ENCODE data around the gene DDX20.

Gene DDX20

DNA sequence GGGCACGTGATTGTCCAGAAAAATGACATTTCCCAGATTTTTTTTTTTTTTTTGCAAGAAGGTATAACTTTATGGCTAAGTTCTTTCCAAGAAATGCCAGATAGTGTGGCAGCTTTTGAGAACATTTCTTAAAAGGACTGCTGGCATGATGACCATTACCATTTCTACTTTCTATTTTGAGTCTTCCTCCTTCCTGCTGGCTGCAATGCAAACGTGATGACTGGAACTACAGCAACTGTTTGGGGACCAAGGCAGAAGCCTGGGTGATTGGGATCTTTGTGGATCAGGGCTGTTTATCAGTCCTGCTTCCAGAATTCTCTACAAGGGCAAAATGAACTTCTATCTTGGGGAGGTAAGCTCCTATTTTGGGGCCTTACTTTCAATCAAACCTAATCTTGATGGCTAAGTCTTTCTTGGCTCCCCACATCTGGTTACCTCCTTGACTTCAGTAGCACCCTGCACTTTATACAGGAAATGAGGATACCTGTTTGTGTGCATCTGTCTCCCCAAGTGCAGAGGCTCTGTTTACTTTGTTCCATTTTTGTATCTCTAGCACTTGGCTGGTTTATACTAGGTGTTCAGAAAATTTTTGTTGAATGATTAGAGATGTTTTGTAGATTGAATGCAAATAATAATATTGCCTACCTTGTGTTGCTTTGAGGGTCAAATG lies 3.7 kb upstream of the DDX20 start:
- DNase-seq, result no peak

DNA sequence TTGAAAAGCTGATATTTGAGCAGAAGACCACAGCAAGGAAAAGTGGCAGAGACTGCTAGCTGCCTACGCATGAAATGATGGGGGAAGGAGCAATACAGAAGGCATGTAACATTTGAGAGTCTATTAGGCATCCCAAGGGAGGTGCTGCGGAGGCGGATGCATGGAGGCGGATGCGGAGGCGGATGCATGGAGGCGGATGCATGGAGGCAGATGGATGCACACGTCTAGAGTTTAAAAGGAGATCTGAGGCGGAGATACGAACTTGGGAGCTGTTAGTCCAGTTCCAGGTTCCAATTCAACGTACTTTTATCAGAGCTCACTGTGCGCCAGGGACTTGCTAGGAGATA lies 744 bp upstream of the DDX20 start:
- no peak for DNase-seq

DNA sequence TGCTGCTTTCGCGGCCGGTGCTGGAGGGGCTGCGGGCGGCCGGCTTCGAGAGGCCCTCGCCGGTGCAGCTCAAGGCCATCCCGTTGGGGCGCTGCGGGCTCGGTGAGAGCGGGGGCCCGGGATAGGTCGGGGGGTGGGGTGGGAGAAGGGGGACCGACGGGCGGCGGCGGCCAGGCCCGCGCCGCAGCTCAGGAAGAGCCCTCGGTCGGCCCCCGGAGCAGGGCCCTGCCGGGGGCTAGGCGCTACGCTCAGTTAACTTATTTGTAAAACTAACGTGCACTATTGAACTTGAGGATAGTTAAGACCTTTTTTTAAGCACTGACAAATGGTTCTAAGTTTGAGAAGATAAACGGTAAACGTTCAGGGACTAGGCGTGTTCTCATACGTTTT lies 418 bp downstream of the DDX20 start:
- no peak for DNase-seq

DNA sequence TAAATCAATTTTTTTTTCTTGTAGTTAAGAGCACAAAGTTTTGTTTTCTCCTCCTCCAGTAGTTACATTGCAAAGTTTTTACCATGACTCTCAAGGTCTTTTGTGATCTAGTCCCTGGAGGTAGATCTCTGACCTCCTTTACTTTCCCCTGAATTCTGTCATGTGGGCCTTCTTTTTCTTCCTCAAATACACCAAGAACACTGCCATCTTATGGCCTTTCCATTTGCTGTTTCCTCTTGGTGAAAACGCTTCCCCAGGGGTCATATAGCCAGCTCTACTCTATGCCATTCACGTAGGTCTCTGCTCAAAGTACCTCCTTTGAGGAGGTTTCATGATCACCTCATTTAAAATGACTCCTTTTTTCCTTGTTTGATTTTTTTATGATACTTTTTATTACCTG lies 2.7 kb downstream of the DDX20 start:
- DNase-seq, result no peak

DNA sequence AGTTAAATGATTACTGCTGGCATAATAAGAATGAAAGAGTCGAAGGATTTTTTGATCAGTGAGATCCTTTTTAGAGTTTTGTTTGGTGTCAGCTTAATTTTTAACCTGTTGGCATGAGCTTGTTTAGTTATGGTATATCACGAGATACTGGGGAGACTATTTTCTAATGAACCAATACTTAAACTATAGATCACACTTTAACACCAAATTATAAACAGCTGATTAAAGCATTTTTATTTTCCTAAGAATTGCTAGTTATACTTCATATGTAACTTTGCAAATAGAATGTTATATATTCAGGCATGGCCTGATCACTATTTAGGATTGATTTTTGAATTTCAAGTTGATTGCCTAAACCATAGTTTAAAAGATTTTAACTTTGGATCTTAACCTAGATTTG lies 6.0 kb downstream of the DDX20 start:
- no peak for DNase-seq

DNA sequence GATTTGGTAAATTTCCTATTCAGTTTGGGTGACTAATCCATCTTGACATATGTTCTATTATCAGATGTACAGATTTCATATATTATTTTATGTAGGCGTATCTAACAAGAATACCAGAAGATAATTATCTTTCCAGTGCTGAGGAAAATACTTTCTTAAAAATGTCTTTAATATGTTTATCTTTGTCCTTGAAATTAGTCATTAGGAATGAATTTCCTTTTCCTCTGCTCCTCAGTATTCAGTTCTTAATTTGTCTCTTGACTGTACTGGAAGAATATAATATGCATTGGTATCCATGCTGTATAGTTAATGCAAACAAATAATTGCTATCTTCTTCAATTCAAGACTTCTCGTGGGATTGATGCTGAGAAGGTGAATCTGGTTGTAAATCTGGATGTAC lies 6.6 kb downstream of the DDX20 start:
- DNase-seq, result no peak

DNA sequence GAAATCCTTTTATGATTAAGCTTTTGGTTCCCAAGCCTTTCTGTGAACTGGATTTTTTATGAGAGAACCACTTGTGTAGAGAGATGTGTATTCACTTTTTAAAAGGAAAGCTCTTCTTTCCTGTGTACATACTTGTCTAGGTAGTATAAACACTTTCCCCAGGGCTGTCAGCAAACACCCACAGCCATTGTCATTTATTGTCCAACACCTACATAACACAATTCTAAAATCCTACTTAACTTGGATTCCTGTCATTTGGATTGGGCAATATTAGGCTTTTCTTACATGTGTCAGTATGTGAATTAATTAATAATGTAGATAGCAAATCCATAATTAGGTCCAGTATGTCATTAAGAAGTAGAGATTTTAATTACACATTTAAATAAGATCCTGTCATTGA lies 12.3 kb downstream of the DDX20 start:
- DNase-seq, result no peak

DNA sequence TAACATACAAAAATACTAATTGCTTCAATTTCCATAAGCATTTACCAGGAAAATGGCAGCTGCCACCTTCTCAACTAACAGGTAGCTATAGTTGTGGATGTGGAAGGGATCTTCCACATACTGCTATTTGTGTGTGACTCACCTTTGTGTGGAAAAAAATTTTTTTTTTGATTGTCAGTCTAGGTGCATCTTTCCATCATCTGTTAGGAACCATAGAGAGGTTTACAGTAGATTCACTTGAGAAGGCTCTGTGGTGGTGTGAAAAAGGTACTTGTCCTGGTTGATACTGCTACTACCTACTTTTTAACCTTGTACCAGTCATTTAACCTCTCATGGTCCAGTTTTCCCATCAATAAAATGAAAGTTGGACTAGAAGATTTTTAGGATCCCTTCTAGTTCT lies 12.9 kb downstream of the DDX20 start:
- DNase-seq, result no peak

DNA sequence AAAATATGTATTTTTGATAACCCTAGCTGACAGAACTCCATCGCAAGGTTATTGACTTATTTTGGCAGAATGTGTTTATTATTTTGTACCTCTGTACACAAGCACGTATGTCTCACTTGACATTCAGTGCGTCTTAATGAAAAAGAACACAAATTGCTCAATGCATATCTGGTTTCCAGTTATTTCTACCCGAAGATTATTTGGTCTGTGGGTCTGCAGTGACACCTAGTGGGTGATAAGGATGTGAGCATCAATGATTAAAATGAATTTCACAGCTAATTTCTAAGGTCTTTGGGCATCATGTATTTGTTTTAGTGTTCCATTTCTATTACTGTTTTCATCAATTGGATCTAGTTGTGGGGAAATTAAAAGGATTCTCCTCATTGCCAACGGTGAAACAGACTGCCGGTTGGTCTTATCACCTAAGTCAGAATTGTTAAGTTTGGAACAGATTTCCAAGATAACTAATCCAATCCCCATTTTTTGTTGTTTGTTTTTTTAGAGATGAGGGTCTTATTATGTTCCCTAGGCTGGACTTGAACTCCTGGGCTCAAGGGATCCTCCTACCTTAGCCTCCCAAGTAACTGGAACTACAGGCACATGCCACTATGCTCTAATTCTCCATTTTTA lies 13.9 kb downstream of the DDX20 start:
- DNase-seq, result no peak

DNA sequence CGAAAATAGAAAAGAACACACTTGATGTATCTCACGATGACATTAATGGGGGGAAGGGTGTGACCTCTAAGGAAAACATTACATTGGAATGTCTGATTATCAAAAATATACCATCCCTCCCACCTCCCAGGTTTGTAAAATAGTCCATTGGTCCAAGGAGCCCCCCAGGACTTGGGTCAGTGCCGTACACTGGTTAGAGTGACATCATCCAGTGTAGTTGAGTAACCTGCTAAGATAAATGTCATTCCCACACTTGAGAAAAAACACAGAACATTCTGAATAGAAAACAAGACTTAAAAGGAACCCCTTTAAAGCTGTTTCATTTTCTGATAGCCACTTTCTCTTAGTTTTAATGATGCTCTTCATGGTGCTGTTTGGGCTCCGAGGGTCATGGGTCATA lies 15.2 kb downstream of the DDX20 start:
- no peak for DNase-seq

DNA sequence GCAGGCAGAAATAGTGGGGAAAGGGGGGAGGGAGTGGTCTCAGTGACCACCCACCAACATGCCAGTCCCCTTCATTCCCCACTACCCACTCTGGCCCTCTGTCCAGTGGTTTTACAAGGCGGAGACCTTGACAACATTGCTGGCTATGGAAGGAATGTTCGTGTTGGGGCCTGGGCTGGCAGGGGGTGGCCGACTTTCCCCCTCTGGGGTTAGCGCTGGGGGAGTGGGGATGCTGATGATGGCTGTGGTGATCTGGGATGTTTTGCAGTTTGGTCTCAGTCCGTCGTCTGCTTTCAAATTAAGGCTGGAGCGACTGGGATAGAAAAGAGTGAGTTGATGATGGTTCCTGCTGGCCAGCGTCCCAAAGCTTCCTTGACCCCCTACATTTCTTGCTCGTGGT lies 20.3 kb downstream of the DDX20 start:
- no peak for DNase-seq

DNA sequence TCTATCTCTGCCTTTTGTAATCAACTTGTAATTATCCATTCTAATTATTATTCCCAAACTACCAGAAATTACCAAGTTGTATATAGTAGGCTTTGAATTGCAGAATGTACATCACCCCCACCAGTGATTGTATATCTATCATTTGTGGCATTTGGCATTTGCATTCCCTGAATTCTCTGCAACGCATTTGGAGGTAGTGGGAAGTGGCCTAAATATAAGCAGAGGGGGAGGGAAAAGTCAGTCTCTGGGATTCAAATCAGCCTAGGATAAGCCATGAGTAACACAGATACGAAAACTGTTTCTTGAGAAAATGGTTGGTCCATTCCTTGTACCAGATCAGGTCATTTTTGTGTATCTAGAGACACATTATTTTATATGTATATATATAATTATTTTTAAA lies 20.7 kb downstream of the DDX20 start:
- no peak for DNase-seq

DNA sequence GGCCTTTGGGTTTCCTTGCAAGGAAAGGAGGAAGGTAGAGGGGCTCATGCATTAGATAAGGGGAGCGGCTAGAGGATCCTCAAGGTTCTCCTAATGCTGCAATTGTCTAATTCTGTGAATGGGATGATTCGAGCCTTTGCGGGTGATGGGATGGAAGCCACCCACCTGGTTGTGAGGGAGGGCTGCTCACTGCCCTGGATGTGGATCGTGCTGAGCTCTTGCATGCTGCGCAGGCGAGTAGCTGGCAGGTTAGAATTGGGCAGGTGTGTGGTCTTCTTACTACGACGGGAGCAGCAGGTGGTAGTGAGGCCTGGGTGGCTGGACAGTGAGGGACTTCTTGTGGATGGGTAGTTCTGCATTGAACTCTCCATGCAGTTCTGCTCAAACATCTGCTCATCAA lies 21.2 kb downstream of the DDX20 start:
- DNase-seq, result no peak

DNA sequence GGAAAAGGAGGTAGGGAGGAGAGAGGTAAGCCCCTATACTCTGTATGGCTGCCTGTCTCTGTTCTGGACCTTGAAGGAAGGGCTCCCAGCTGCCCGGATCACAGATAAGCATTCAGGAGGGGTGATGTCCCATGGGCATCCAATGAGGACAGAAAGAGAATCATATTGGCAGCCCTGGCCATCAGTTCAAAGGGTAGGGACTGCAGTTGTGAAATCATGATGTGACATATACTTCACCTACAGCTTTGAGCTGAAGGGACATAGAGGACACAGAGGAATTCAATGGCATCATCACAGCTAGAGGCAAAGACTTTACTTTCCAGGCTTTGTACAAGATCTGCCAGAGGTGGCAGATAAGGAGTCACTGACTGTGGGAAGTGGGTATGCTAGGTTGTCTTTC lies 21.6 kb downstream of the DDX20 start:
- no peak for DNase-seq

DNA sequence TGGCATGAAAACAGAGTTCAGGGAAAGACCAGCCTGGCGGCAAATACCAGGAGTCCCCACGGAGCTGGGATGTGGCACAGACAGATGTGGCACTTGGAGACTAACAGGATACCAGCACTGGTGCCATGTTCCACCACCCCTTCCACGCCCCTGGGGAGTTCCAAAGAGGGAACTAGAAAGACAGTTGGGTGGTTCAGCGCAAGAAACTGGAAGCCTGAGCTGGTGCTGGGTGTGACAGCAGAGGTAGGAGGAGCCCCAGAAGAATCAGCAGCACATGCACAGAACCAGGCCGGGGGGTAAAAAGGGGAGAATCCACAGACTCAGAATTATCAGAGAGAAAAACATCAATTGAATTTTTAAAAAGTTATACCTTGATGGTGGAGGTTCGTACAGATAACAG lies 22.4 kb downstream of the DDX20 start:
- DNase-seq, result no peak

DNA sequence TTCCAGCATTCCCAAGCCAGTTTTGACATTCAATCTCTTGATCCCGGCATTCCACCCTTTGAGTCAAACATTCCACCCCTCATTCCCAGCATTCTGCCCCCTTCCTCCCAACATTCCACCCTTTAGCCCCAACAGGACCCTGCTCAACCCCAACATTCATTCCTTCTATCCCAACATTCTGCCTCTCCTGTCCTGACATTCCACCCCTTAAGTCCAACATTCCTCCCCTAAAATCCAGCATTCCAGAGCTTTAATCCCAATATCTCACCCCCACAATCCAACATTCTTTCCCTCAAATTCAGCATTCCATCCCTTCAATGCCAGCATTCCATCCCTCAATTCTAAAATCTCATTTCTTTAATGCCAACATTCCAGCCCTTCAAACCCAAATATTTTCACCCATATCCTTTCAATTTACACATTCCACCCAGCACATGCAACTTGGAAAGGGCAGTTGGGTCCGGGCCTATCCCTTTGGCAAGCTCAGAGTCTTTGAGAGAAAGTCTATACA lies 22.9 kb downstream of the DDX20 start:
- DNase-seq, result no peak

DNA sequence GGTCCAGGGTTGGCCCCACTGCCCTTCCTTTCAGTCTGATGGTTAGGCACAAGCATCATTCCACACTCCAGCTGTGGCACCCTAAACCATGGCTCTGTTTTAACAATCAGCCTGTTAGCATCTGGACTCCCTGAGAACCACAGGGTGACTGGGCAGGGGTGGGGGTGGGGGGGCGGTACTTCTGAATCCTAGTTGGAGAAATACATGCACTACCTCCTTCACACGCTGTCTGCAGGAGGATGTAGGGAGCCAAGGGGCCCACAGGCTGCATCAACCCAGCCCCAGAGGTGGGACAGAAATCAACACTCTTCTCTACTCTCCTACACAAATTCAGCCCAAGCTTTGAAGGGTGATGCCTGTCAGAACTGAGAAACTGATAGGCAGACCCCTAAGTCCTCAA lies 23.8 kb downstream of the DDX20 start:
- no peak for DNase-seq

DNA sequence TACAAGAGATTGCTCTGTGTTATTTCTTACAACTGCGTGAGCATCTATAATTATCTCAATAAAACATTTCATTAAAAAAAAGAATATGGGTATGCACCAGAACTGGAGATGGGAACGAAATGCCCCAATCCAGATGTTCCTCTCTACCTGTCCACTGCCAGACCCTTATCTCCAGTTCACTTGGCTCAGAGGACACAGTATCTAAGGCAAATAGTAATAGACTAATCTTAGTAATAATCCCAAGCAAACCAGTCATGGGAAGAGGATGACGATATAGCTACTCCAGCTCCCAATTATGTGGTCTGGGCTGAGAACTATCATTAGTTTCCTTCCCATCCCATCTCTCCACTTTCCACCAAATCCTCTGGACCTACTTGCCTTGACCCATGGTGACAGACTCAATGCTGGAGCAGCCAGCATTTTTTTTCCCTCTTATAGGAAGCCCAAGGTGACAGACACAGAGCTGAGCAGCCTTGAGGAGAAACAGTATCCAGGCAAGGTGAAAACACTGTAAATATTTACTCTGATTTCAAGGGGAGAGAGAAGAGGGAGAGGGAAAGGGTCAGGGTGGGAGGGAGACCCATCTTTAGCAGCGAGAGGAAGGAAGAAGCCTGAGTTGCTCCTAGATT lies 28.7 kb downstream of the DDX20 start:
- DNase-seq, result no peak

DNA sequence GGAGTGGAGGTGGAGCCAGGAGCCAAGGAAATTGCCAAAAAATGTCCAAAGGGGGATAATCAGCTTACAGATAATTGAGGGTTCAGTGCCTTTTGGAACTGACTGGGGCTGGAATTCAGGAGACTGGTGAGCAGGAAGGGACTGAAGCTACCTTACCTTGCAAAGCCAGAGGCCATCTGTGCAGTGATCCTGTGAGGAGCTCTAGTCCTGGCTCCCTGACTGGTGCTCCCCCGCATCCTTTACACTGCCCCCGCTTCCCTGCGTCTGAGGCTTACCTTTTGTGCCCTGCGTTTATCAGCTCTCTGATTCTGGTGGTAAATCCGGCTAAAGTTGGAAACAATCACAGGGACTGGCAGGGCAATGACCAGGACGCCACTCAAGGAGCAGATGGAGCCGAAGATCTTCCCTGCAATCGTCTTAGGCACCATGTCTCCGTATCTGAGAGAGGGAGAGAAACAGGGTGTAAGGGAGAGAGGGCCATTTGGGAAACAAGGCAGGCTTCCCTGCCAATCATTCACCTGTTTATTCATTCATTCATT lies 31.0 kb downstream of the DDX20 start:
- DNase-seq, result no peak

DNA sequence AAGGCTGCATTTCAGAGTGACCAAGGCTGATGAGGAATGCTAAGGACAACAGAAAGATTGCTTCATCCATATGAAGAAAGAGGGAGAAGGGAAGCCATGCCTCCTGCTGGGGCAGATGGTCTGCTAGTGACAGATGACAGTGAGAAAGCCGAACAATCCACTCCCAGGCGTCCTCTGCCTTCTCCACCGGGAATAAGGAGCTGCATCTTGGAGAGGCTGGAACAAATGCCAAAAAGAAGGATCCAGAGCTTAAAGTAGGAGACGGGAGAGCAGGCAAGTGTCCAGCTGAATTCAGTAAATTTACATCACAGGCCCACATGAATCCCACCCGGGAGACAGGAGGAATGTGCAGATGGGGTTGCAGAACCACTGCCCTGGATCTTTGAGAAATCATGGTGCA lies 33.4 kb downstream of the DDX20 start:
- no peak for DNase-seq

DNA sequence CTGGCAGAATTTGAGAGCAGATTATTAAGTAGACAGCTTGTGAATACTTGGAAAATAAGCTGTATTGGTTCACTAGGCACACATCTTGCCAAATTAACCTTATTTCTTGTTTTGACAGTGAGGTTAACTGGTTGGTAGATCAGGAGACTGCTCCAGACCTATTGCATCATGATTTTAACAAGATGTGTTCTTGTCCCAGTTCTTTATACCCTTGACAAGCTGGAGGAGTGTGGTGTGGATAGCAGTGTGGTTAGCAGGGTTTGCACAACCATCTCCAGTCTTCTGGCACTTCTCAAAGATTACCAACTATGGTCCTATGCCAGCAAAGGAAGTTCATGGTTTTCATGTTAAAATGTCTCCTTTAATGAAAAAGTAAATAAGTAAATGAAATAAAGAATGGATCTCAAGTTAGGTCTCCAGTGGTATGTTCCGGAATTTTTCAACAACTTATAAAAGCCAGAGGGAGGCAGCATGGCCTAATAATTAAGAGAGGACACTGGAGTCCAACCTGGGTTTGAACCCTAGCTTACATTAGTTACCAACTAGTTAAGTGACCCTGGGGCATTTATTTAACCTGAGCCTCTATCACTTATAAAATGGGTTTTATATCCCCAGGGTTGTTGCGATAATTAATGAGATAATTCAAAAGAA lies 34.1 kb downstream of the DDX20 start:
- DNase-seq, result no peak

DNA sequence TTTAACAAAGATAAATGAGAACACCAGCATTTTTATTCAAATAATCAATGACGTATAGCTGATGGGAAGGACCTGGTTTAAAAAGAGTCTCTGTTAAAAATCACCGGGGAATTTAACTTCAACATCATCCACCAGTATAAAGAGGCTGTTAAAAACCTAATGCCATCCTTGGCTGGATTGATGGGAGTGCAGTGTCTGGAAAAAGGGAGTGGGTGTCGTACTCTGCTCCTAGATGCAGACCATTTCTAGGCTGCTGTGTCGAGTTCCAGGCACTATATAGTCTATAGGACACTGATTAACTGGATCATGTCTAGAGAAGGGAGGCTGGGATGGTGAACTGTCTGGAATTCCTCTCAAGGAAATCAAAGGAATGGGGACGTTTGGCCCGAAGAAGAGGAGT lies 36.1 kb downstream of the DDX20 start:
- DNase-seq, result no peak

DNA sequence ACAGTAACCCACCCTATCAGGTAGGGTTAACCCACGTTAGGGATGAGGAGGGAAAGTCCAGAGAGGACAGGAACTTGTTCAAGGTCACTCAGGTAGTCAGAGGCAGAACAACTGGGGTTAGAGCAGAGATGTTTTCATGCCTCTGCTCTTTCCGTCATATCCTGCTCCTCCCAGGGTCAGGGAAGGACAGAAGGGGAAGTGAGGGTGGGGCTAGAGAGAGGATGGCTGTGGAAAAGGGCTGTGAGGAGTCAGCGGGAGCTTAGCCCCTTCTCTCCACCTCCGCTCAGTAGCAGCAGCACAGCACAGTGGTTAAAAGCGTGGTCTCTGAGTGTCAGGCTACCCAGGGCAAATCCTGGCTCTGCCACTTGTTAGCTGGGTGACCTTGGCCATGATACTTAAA lies 36.5 kb downstream of the DDX20 start:
- no peak for DNase-seq

DNA sequence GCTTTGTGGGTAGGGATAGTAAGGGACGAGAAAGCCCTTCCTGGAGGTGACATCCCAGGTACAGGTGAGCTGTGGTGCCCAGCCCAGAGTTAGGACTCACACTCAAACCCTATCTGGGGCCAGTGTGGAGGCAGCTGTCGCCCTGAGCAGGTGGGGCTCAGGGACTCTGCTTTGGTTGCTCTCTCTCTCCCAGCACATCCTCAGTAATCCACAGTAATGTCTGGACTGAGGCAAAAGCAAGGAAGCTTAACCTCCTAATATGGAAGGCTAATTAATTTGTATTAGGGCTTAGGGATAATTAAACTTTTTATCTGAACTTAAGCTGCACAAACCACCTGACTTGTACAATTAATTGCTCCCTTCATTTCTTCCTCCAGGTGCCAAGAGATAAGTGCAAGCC lies 38.2 kb downstream of the DDX20 start:
- no peak for DNase-seq
